Stimulated activated naive B cell treated with anti-CD40 and anti-IgM and Interleukin-4, amounts not matched to agents 10 μg/mL and 1 μg/mL and 100 μg/mL, for 72 hours (primary cell): ENCODE measurements around the gene ZEB2.

Source experiments
- ATAC-seq, 2 donors: fragments of 150-1000 bp; cut with Tn5 transposase; replicated peaks; 2 replicates each; pipeline ENCODE4 v1.10.0; 2021; ENCODE audit warnings: moderate library complexity in 1 of 2
- DNase-seq: peaks from one replicate; pipeline ENCODE4 v3.0.0; 2021
- H3K27ac Mint-ChIP-seq: one replicate; pipeline ENCODE4 v1.8.0; 2022; ENCODE audit warnings: mild to moderate bottlenecking, mixed read lengths
- H3K27me3 Mint-ChIP-seq, 2 donors: one replicate each; pipeline ENCODE4 v1.8.0; 2022; ENCODE audit warnings: mixed read lengths in 2 of 2
- H3K36me3 Mint-ChIP-seq, 2 donors: one replicate each; pipeline ENCODE4 v1.8.0; 2022; ENCODE audit warnings: mixed read lengths in 2 of 2, mild to moderate bottlenecking in 1 of 2
- H3K4me1 Mint-ChIP-seq, 2 donors: one replicate each; pipeline ENCODE4 v1.8.0; 2022; ENCODE audit warnings: mixed read lengths in 2 of 2, mild to moderate bottlenecking in 1 of 2
- H3K4me3 Mint-ChIP-seq, 2 donors: one replicate each; pipeline ENCODE4 v1.8.0; 2022; ENCODE audit warnings: mild to moderate bottlenecking in 2 of 2, mixed read lengths in 2 of 2, moderate library complexity in 1 of 2
- H3K9me3 Mint-ChIP-seq, 2 donors: one replicate each; pipeline ENCODE4 v1.8.0; 2022; ENCODE audit warnings: mixed read lengths in 2 of 2, mild to moderate bottlenecking in 1 of 2

ZEB2 gene

DNA sequence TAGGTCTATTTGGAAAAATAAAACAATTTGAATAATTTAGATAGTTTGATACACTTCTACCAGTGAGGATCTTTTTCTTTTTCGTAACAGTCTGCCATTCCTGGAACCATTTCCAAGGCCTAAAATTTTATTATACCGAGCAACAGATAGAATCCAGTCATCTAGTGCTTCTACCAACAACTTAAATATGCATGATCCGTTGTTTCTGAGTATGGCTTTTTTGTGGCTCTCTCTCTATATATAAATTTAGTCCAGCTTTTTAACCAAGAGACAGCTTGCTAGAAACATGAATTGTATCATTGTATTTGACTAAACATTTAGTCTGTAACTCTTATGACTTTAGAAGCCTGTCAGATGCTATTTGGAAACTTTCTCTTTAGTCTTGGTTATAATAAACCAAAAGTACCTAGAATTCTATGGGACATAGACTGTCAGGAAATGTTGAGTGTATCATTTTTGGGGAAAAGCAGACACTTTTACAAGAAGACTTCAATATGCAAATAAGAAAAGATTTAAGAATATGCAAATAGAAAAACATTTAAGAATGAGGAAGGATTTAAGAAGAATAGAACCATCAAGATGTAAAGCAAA lies 161.4 kb downstream of the ZEB2 start:
- H3K36me3 Mint-ChIP-seq = no peaks in the 10 kb centered on the region
- DNase-seq (no peak), ATAC-seq (peak in 1 of 2 donors; percentile 14)
- peak overlapping the region; percentile 13 to 63 for H3K4me3 Mint-ChIP-seq
- H3K9me3 Mint-ChIP-seq = no peaks in the 10 kb centered on the region
- H3K27me3 Mint-ChIP-seq = no peaks in the 10 kb centered on the region
- H3K27ac Mint-ChIP-seq = peak overlapping the region; percentile 69
- peaks cover 19 to 42% of the 10 kb centered on the region in 2 donors for H3K4me1 Mint-ChIP-seq

DNA sequence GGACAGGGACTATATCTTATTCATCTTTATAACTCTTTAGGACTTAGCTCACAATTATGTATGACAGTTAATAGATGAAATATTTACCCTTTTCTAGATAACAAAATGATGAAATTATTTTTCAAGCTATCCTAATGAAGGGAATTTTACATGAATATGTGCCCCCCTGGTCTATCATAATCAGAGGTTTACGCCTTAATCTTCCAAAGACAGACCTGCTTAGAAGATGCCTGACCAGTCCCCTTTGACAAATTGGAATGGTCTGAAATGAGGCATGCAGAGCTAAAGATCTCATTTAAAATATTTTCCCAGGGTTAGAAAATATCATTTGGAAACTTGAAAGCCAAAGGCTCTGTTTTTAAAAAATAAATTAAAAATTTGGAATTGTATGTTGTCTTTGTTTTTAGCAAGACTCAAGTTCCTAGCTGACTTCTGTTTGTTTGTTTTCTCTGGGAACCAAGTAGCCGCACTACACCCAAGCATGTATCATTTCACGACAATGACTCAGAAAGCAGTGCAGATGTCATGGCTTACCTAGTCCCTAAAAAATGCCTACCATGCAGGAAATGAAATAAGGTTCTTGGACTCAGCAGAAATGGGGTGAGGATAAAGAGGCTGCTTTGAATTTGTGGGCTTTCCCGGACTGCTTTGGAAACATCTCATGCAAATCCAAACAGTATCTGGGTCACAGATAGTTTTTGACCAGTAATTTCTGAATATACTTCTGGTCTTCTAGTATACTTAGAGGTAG lies 162.1 kb downstream of the ZEB2 start:
- ATAC-seq (peak; percentile 75 to 77), DNase-seq (peak; percentile 51)
- Mint-ChIP-seq H3K36me3 (no peaks in the 10 kb centered on the region), H3K27ac (peak overlapping the region; percentile 69), H3K9me3 (no peaks in the 10 kb centered on the region), H3K4me1 (peaks cover 19 to 42% of the 10 kb centered on the region in 2 donors), H3K27me3 (no peaks in the 10 kb centered on the region), H3K4me3 (peak overlapping the region in 1 of 2 donors; percentile 10)

DNA sequence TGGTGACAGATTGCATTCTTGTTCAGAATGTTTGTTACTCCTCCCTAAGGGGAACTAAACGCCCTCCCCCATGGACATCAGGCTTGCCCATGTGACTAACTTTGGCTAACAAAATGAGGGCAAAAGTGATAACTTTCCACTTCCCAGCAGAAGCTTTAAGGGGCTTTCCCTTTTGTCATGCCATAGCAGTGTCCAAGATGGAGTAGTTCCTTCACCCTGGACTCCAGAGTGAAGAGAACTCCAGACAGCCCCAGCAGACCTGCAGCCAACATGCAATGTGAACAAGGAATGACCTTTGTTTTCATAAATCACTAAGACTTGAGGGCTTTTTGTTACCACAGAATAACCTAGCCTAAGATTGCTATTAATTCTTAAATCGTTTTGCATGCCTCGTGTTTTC lies 163.5 kb downstream of the ZEB2 start:
- no peaks in the 10 kb centered on the region for H3K27me3 Mint-ChIP-seq
- no peak for ATAC-seq
- H3K36me3 Mint-ChIP-seq = no peaks in the 10 kb centered on the region
- H3K4me1 Mint-ChIP-seq = peaks cover 19 to 42% of the 10 kb centered on the region in 2 donors
- H3K4me3 Mint-ChIP-seq = no peak overlapping the region
- no peak overlapping the region for H3K27ac Mint-ChIP-seq
- DNase-seq = no peak
- H3K9me3 Mint-ChIP-seq = no peaks in the 10 kb centered on the region

DNA sequence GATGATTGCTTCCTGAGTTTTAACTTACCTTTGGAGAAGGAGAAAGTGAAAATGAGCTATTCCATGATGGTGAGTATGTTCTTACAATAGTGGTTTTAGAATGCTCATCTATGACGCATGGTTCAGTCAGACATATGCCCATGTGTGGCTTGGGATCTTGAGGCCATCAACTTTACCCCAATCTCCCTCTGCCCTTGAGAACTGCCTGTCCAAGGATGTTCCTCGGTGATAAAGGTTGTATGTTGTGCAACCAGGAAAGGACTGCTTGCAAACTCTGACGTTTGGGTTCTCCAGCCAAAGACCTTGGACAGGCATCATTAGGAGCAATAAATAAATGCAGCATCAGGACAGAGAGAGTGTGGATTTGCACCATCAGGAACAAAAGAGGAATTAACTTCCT lies 165.0 kb downstream of the ZEB2 start:
- Mint-ChIP-seq H3K27ac (no peak overlapping the region), H3K27me3 (no peaks in the 10 kb centered on the region)

DNA sequence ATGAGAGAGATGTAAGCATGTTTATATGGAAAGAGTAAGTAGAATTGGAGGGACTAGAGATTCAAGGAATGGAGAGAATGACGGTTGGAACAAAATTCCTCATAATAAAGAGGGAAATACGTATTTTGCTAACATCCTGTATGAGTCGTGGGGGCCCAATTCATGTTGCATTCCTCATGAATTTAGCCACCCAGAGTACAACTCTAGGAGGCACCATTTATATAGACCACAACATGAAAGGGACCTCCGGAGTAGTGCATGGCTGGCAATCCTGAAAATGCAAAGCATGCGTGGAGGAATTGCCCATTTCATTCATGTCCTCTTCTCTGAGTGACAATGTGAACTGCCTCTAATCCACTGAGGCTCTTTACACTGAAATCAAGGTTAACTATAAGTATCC lies 168.2 kb downstream of the ZEB2 start:
- Mint-ChIP-seq H3K27ac (no peak overlapping the region), H3K27me3 (no peaks in the 10 kb centered on the region), H3K4me1 (peaks cover 6 to 17% of the 10 kb centered on the region in 2 donors), H3K4me3 (no peak overlapping the region), H3K36me3 (no peaks in the 10 kb centered on the region), H3K9me3 (no peaks in the 10 kb centered on the region)
- no peak for DNase-seq
- no peak for ATAC-seq

More for the DNA sequence above, 165.0 kb downstream of the ZEB2 start:
- no peaks in the 10 kb centered on the region for H3K9me3 Mint-ChIP-seq
- ATAC-seq (no peak), DNase-seq (no peak)
- peaks cover 19 to 42% of the 10 kb centered on the region in 2 donors for H3K4me1 Mint-ChIP-seq
- no peaks in the 10 kb centered on the region for H3K36me3 Mint-ChIP-seq
- no peak overlapping the region for H3K4me3 Mint-ChIP-seq

DNA sequence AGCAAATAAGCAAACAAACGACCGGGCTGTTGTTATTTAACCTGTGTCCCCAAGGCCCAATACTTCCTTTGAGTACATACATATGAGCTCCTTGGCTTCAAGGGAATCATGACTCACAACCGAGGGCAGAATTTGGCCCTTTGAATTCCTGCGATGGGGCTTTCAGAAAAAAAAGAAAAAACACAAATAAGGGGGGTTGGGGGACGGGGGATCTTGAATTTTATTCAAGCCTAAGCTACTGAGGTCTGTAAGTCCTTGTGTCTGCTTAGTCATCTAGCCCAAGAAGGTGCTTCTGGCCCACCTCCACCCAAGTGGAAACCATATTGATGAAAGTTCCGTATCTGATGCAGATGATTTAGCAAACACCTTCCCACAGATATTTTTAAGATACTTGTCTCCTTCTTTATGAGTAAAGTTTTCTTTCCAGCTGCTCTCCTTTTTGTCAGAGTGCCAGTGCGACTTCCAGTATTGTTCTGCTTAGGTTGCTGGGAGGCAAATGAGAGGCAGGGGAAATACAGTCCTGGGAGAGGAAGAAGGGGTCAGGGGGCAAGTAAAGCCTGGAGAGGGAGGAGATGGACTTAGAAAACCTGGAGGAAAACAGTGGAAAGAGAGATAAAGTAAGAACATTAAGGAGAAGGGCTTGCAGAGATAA lies 169.6 kb downstream of the ZEB2 start:
- no peak overlapping the region for H3K27ac Mint-ChIP-seq

DNA sequence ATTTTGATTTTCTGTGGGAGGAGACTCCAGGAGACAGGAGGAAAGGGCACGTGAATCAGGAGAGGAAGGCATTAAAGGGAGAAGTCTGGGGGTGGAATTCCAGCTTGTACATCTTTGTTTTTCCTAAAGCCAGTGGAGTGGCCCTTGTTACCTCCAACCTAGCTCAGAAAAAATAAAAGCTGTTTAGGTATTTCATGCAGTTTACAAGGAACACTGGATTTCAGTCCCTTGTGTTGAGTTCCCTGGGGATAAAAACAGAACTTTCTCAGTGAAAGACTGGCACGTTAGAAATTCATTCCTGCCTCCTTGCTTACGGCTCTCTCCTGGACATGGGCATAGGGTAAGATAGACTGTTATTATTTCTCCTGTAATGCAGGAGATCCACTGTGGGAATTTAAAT lies 170.2 kb downstream of the ZEB2 start:
- Mint-ChIP-seq H3K27me3 (no peaks in the 10 kb centered on the region), H3K4me1 (peaks cover 0 to 5% of the 10 kb centered on the region in 2 donors), H3K4me3 (no peak overlapping the region), H3K9me3 (no peaks in the 10 kb centered on the region), H3K36me3 (no peaks in the 10 kb centered on the region), H3K27ac (no peak overlapping the region)
- DNase-seq = no peak
- no peak for ATAC-seq

More for the DNA sequence above, 169.6 kb downstream of the ZEB2 start:
- ATAC-seq (no peak), DNase-seq (no peak)
- H3K4me1 Mint-ChIP-seq = peaks cover 0 to 5% of the 10 kb centered on the region in 2 donors
- no peaks in the 10 kb centered on the region for H3K36me3 Mint-ChIP-seq
- no peak overlapping the region for H3K4me3 Mint-ChIP-seq
- H3K9me3 Mint-ChIP-seq = no peaks in the 10 kb centered on the region
- H3K27me3 Mint-ChIP-seq = no peaks in the 10 kb centered on the region

DNA sequence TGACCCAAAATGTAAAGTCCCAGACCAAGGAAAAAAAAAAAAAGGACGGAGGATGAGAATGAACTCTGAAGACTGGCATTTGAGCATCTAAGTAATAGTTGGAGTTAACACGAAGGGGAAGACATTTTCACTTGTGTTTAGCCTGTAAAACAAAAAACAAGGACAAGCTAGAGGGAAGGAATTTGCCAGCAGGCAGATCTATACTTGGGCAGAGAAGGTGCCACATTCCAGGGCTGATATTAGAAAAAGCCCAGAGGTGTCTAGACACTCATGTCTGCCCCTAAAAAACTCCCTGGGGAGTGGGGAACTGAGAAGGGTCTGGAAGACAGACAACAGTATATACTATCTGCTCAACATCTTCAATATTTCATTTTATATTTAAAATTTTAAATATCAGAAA lies 171.1 kb downstream of the ZEB2 start:
- H3K27me3 Mint-ChIP-seq = no peaks in the 10 kb centered on the region
- no peak for DNase-seq
- ATAC-seq = no peak
- no peak overlapping the region for H3K27ac Mint-ChIP-seq
- no peaks in the 10 kb centered on the region for H3K9me3 Mint-ChIP-seq
- peaks cover 0 to 5% of the 10 kb centered on the region in 2 donors for H3K4me1 Mint-ChIP-seq
- H3K4me3 Mint-ChIP-seq = no peak overlapping the region
- no peaks in the 10 kb centered on the region for H3K36me3 Mint-ChIP-seq

DNA sequence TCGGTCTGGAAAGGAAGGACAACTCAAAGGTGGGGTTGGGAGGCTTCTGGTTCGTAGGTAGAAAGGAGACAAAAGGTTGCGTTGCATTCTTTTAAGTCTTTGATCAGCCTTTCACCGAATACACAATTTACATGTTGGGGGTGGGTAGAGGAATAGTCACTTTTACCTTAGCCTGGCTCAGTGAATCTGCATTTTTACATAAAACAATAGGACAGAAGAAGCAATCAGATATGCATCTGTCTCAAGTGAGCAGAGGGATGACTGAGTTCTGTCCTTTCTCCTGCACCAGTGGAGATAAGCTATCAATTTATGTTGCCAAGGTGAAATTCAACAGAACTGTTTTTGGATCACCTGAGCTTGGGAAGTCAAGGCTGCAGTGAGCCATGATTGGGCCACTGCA lies 173.7 kb downstream of the ZEB2 start:
- Mint-ChIP-seq H3K4me3 (no peak overlapping the region), H3K36me3 (no peaks in the 10 kb centered on the region), H3K9me3 (no peaks in the 10 kb centered on the region), H3K27ac (no peak overlapping the region), H3K4me1 (peaks cover 4 to 5% of the 10 kb centered on the region in 2 donors), H3K27me3 (no peaks in the 10 kb centered on the region)
- ATAC-seq (no peak), DNase-seq (no peak)

DNA sequence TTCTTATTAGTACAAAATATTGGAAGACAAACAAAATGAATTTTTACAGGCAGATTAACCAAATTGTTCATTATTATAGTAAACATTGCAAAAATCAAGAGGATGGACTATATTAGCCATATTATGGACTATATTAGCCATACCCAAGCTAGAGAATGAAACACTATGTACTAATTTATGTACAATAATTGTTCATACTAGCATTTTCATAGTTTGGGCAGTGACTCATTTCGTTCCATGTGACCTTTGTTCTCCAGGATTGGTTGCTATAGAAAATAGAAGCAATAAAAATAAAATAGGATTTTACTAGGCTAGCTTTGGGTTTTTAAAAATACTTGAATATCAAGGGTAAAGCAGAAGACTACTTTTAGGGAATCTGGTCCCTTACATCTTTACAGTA lies 176.8 kb downstream of the ZEB2 start:
- Mint-ChIP-seq H3K27ac (no peak overlapping the region), H3K9me3 (no peaks in the 10 kb centered on the region), H3K36me3 (peaks cover 0 to 2% of the 10 kb centered on the region in 2 donors), H3K4me1 (peaks cover 11 to 18% of the 10 kb centered on the region in 2 donors), H3K27me3 (no peaks in the 10 kb centered on the region), H3K4me3 (no peak overlapping the region)
- ATAC-seq (peak in 1 of 2 donors; percentile 33), DNase-seq (no peak)

DNA sequence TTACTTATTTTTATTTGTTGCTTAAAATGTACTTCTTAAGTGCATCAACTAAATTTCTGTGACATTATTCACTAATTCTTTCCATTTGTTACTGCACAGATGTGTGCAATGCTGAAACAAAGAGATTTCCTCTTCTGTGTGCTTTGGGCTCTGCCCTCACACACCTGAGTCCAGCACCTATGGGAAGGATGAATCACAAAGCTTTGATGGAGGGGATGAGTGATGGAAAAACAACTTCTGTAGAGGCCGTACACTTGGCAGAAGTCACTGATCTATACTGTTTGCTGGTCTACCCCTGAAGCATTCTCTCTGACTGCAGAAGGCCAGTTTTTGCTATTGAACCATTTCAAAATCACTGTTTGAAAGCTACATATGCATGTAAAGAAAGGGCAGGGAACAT lies 178.4 kb downstream of the ZEB2 start:
- H3K27ac Mint-ChIP-seq = no peak overlapping the region
- ATAC-seq (no peak), DNase-seq (no peak)
- peaks cover 0 to 2% of the 10 kb centered on the region in 2 donors for H3K36me3 Mint-ChIP-seq
- peaks cover 0 to 2% of the 10 kb centered on the region in 2 donors for H3K9me3 Mint-ChIP-seq
- no peaks in the 10 kb centered on the region for H3K27me3 Mint-ChIP-seq
- peaks cover 11 to 18% of the 10 kb centered on the region in 2 donors for H3K4me1 Mint-ChIP-seq
- H3K4me3 Mint-ChIP-seq = no peak overlapping the region

DNA sequence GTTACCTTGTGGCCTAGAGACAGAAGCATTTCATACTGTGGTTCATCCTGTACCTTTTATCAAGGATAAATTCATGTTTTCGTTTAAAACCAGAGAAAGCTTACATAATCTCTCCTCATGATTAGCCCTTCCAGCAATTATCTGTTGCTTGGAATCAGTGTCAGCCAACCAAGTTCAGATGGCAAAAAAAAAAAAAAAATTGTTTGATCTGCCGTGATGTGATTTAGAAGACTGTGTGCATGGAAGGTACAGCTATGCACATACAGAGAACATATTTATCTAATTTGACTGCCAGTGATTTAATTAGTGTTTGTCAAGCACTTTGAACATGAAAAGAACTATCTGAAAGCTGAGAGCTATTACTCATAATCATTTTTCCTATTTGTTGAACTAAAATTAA lies 180.9 kb downstream of the ZEB2 start:
- DNase-seq (no peak), ATAC-seq (no peak)
- Mint-ChIP-seq H3K27me3 (no peaks in the 10 kb centered on the region), H3K36me3 (peaks cover 0 to 2% of the 10 kb centered on the region in 2 donors), H3K4me1 (peaks cover 12 to 18% of the 10 kb centered on the region in 2 donors), H3K9me3 (peaks cover 0 to 2% of the 10 kb centered on the region in 2 donors), H3K27ac (no peak overlapping the region), H3K4me3 (no peak overlapping the region)

DNA sequence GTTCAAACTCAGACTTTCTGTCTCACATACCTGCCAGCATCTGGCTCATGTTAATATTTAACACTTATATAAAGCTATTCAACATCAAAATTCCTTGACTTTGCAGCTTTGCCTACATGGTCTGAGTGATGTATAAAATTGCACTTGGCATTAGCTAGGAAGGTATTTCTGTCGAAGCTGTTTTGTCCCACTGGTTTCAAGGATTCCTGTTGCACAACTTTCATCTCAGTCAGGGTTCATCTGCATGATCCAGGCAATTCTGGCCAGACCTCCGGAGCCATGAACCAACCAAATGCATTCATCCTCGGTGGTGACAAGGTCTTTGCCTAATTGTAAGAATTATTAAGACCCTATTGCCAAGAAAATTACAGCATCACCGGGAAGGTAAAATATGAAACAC lies 185.4 kb downstream of the ZEB2 start:
- Mint-ChIP-seq H3K36me3 (peaks cover 0 to 3% of the 10 kb centered on the region in 2 donors), H3K9me3 (peaks cover 0 to 2% of the 10 kb centered on the region in 2 donors), H3K4me1 (peaks cover 17 to 23% of the 10 kb centered on the region in 2 donors), H3K27ac (no peak overlapping the region), H3K4me3 (no peak overlapping the region), H3K27me3 (no peaks in the 10 kb centered on the region)
- ATAC-seq (no peak), DNase-seq (no peak)
